ENCODE results near the gene CPA5.
"Not testable (repeated sequence)": the region's sequence is repeated elsewhere in the genome, so short reads cannot be mapped to it uniquely, and the experiment has no call there.

The CPA5 gene

GRCh38 chr7:130314305-130314704 lies 30.3 kb upstream of the CPA5 start:
- Histone ChIP-seq H3K9ac (ENCODE audit: low read depth, low read length) (no peak overlapping the region), H3K9me3 (ENCODE audit: control insufficient read depth, insufficient read depth, low read length) (peaks cover 7% of the 10 kb centered on the region), H3K36me3 (ENCODE audit: insufficient read depth, low read length) (no peaks in the 10 kb centered on the region), H3K4me1 (ENCODE audit: insufficient read depth, low read length) (no peaks in the 10 kb centered on the region)

DNA sequence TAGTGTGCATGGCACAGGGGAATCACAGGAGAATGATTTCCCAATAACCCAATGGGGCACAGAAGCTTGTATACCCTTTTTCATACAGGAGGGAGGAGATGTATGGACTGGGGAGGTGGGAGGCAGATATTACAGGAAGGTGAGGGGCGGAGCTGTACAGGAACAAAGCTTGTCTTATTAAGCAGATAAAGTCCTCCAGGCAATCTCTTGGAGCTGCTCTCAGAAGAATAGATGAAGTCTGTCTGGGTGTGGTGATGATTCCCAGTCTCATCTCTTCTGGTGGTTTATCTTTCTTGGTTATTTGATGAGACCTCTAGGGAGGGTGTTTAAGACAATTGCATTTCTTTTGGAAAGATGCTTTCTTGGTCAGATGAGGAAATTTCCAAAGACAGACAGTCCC lies 25.1 kb upstream of the CPA5 start:
- Histone ChIP-seq H3K9ac (ENCODE audit: low read depth, low read length) (no peak overlapping the region), H3K9me3 (ENCODE audit: control insufficient read depth, insufficient read depth, low read length) (no peaks in the 10 kb centered on the region; the same call in 1 of the 2 replicates), H3K4me1 (ENCODE audit: insufficient read depth, low read length) (no peaks in the 10 kb centered on the region), H3K36me3 (ENCODE audit: insufficient read depth, low read length) (no peaks in the 10 kb centered on the region)

- not testable (repeated sequence) for H3K36me3 ChIP-seq (ENCODE audit: insufficient read depth, low read length); H3K9ac ChIP-seq (ENCODE audit: low read depth, low read length); H3K4me1 ChIP-seq (ENCODE audit: insufficient read depth, low read length); H3K9me3 ChIP-seq (ENCODE audit: control insufficient read depth, insufficient read depth, low read length)
Observed at GRCh38 chr7:130321542-130322229, 22.9 kb upstream of the CPA5 start.

DNA sequence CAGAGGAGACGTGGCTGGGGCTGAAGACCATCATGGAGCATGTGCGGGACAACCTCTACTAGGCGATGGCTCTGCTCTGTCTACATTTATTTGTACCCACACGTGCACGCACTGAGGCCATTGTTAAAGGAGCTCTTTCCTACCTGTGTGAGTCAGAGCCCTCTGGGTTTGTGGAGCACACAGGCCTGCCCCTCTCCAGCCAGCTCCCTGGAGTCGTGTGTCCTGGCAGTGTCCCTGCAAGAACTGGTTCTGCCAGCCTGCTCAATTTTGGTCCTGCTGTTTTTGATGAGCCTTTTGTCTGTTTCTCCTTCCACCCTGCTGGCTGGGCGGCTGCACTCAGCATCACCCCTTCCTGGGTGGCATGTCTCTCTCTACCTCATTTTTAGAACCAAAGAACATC lies 22.0 kb upstream of the CPA5 start:
- H3K4me1 ChIP-seq (ENCODE audit: insufficient read depth, low read length) = no peaks in the 10 kb centered on the region; the same call in 1 of the 2 replicates
- no peaks in the 10 kb centered on the region; the same call in 1 of the 2 replicates for H3K9me3 ChIP-seq (ENCODE audit: control insufficient read depth, insufficient read depth, low read length)
- H3K9ac ChIP-seq (ENCODE audit: low read depth, low read length) = no peak overlapping the region
- H3K36me3 ChIP-seq (ENCODE audit: insufficient read depth, low read length) = no peaks in the 10 kb centered on the region

DNA sequence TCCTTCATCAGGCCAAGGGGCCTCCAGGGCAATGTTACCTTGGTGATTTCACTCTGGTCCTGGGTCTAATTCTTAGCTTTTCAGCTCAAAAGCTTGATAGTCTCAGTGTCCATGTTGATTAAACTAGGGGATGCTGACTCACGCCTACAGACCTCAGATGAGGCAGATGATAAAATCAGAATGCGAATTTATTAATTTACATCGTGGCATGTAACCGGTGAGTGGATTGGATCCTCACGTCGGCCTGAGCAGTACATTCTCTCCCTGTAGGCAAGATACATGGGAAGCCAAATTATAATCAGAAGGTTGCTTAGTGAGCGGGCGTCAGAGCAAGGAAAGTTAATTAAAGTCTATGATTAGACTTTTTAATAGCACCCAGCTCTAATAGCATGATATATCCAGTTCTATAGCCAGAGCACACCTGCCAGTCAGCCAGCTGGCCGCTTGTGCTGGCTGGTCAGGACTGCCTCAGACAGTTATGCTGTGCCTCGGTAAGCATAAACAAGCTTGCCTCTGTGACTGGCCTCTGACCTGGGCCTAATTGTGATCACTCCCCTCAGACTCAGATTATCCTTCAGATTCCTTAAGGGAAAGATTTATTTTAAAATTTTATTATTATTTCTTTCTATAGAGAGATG lies 20.2 kb upstream of the CPA5 start:
- Histone ChIP-seq H3K9ac (ENCODE audit: low read depth, low read length) (no peak overlapping the region), H3K9me3 (ENCODE audit: control insufficient read depth, insufficient read depth, low read length) (no peaks in the 10 kb centered on the region), H3K4me1 (ENCODE audit: insufficient read depth, low read length) (no peaks in the 10 kb centered on the region; the same call in 1 of the 2 replicates), H3K36me3 (ENCODE audit: insufficient read depth, low read length) (no peaks in the 10 kb centered on the region)

DNA sequence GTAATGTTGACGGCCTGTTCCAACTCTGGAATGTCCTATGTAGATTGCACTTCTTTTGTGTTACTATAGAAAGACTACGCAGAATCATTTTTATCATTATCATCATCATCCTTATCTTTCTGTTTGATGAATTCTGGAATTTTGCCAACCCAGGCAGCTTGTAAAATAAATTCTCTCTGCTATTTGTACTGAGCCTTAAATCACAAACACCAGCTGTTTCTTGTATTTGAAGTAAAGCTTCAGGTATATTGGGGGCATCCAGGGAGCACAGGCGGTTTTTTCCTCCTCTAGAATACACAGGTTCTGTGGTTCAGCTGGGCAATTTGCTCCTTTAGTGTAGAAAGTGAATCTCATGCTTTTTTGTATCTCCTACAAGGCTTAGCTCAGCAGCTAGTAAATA lies 14.9 kb upstream of the CPA5 start:
- Histone ChIP-seq H3K9me3 (ENCODE audit: control insufficient read depth, insufficient read depth, low read length) (no peaks in the 10 kb centered on the region; the same call in 1 of the 2 replicates), H3K4me1 (ENCODE audit: insufficient read depth, low read length) (no peaks in the 10 kb centered on the region; the same call in 1 of the 2 replicates), H3K36me3 (ENCODE audit: insufficient read depth, low read length) (no peaks in the 10 kb centered on the region), H3K9ac (ENCODE audit: low read depth, low read length) (no peak overlapping the region)

DNA sequence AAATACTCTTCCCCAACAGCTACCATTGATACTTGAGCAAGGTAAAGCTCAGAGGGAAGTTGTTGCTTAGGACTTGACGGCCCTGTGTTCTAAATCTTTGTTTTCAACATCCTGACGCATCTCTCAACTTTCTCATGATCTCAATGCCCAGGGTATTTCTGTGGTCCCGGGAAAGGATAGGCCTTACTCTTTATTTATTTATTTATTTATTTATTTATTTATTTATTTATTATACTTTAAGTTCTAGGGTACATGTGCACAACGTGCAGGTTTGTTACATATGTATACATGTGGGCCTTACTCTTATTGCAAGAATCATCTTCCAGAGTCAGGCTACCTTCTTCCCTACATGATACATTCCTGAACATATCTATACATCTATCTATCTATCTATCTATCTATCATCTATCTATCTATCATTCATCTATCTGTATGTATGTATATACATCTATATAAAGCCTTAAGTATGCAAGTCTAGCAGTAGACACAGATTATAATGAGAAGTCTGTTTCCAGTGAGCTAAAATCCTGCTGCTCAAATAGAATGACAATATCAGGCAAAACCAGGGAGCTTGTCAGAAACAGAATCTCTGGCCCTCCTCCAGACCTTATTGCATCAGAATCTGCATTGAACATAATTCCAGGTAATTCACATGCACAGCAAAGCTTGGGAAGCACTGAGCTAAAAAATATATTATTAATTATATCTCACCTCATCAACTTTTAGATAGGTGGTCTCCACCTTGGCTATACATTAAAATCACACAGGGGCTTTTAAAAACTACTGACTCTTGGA lies 12.2 kb upstream of the CPA5 start:
- Histone ChIP-seq H3K9ac (ENCODE audit: low read depth, low read length) (no peak overlapping the region), H3K9me3 (ENCODE audit: control insufficient read depth, insufficient read depth, low read length) (no peaks in the 10 kb centered on the region; the same call in 1 of the 2 replicates), H3K4me1 (ENCODE audit: insufficient read depth, low read length) (no peaks in the 10 kb centered on the region), H3K36me3 (ENCODE audit: insufficient read depth, low read length) (no peaks in the 10 kb centered on the region)

- H3K36me3 ChIP-seq (ENCODE audit: insufficient read depth, low read length) = no peaks in the 10 kb centered on the region
Observed at GRCh38 chr7:130333832-130334231, 10.8 kb upstream of the CPA5 start.

GRCh38 chr7:130334274-130334673 lies 10.3 kb upstream of the CPA5 start:
- Histone ChIP-seq H3K9ac (ENCODE audit: low read depth, low read length) (no peak overlapping the region), H3K36me3 (ENCODE audit: insufficient read depth, low read length) (no peaks in the 10 kb centered on the region), H3K9me3 (ENCODE audit: control insufficient read depth, insufficient read depth, low read length) (no peaks in the 10 kb centered on the region; the same call in 1 of the 2 replicates), H3K4me1 (ENCODE audit: insufficient read depth, low read length) (0 out of 2 replicates have a peak, but pooled peaks cover 3% of the 10 kb centered on the region)

More at GRCh38 chr7:130333832-130334231, 10.8 kb upstream of the CPA5 start:
- H3K9ac ChIP-seq (ENCODE audit: low read depth, low read length) = no peak overlapping the region
- H3K9me3 ChIP-seq (ENCODE audit: control insufficient read depth, insufficient read depth, low read length) = no peaks in the 10 kb centered on the region; the same call in 1 of the 2 replicates
- H3K4me1 ChIP-seq (ENCODE audit: insufficient read depth, low read length) = 0 out of 2 replicates have a peak, but pooled peaks cover 3% of the 10 kb centered on the region

DNA sequence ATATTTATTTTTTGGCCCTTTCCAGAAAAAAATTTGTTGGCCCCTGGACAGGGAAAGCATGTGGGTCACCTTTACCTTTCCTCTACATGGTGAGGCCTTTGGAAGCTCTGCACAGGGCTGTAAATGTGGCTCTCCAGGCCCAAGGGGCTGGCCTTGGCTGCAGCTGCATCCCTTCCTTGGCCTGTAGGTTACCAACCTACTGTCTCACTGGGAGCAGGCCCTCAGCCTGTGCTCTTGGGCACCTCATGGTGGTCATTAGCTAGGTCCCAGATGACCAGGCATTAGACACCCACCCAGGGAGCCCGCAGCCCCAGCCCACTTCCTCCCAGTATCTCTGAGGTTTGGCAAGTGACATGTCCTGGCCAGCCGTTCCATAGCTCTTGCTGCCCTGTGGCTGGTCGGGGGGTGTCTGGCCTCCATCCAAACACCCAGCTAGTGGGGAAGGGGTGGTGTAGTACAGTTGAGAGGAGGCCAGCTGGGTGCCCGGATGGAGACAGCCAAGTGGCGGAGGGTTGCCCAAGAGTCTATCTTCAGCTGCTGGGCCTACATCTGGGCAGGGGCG lies 7.1 kb upstream of the CPA5 start:
- Histone ChIP-seq H3K4me1 (ENCODE audit: insufficient read depth, low read length) (0 out of 2 replicates have a peak, but pooled peaks cover 3% of the 10 kb centered on the region), H3K9ac (ENCODE audit: low read depth, low read length) (no peak overlapping the region), H3K9me3 (ENCODE audit: control insufficient read depth, insufficient read depth, low read length) (no peaks in the 10 kb centered on the region; the same call in 1 of the 2 replicates), H3K36me3 (ENCODE audit: insufficient read depth, low read length) (no peaks in the 10 kb centered on the region)

GRCh38 chr7:130338233-130338632 lies 6.4 kb upstream of the CPA5 start:
- Histone ChIP-seq H3K9me3 (ENCODE audit: control insufficient read depth, insufficient read depth, low read length) (no peaks in the 10 kb centered on the region), H3K9ac (ENCODE audit: low read depth, low read length) (no peak overlapping the region), H3K36me3 (ENCODE audit: insufficient read depth, low read length) (no peaks in the 10 kb centered on the region), H3K4me1 (ENCODE audit: insufficient read depth, low read length) (0 out of 2 replicates have a peak, but pooled peaks cover 3% of the 10 kb centered on the region)

DNA sequence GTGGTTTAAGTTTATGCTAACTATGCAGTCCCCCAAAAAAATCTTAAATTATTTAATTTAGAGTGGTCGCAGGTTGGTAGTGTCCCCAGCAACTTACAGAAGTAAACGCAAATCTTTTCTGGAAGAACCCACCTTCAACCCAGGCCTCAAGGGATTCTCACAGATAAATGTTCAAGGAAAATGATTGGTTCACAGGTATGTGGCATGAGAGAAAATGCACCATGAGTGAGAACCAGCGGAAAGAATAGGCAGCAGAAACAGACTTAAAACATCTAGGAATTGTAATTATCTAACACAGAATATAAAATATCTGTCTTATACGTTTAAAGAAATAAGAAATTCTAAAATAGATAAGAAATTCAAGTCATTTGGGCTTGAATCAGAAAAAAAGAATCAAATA lies 2.7 kb upstream of the CPA5 start:
- Histone ChIP-seq H3K9me3 (ENCODE audit: control insufficient read depth, insufficient read depth, low read length) (no peaks in the 10 kb centered on the region), H3K36me3 (ENCODE audit: insufficient read depth, low read length) (no peaks in the 10 kb centered on the region), H3K9ac (ENCODE audit: low read depth, low read length) (no peak overlapping the region), H3K4me1 (ENCODE audit: insufficient read depth, low read length) (peaks cover 11% of the 10 kb centered on the region; the same call in 1 of the 2 replicates)

- no peak overlapping the region for H3K9ac ChIP-seq (ENCODE audit: low read depth, low read length)
- no peaks in the 10 kb centered on the region for H3K9me3 ChIP-seq (ENCODE audit: control insufficient read depth, insufficient read depth, low read length)
- no peaks in the 10 kb centered on the region for H3K36me3 ChIP-seq (ENCODE audit: insufficient read depth, low read length)
- peaks cover 11% of the 10 kb centered on the region; the same call in 1 of the 2 replicates for H3K4me1 ChIP-seq (ENCODE audit: insufficient read depth, low read length)
Observed at GRCh38 chr7:130342701-130343380, 1.8 kb upstream of the CPA5 start.

- H3K4me1 ChIP-seq (ENCODE audit: insufficient read depth, low read length) = peaks cover 8% of the 10 kb centered on the region; the same call in 1 of the 2 replicates
- no peaks in the 10 kb centered on the region for H3K9me3 ChIP-seq (ENCODE audit: control insufficient read depth, insufficient read depth, low read length)
- no peak overlapping the region for H3K9ac ChIP-seq (ENCODE audit: low read depth, low read length)
- no peaks in the 10 kb centered on the region for H3K36me3 ChIP-seq (ENCODE audit: insufficient read depth, low read length)
Observed at GRCh38 chr7:130345136-130345535, 520 bp downstream of the CPA5 start.
